DND-41 (cell line): ENCODE results near the gene FIBCD1.

ENCODE experiments used
- EZH2 ChIP-seq: IDR thresholded peaks from 3 replicates; pipeline ENCODE4 v1.6.1; 2012; ENCODE audit warnings: borderline replicate concordance, low read depth, mild to moderate bottlenecking, moderate library complexity, low read length, inconsistent platforms; ENCODE audit not compliant: severe bottlenecking
- TF ChIP-seq, protein P1 (sequence below): IDR thresholded peaks from 2 replicates; pipeline ENCODE4 v1.5.1; 2012; ENCODE audit warnings: borderline replicate concordance, low read length, moderate library complexity, mild to moderate bottlenecking; ENCODE audit not compliant: poor library complexity, severe bottlenecking; ENCODE audit errors: extremely low read depth

DNA sequence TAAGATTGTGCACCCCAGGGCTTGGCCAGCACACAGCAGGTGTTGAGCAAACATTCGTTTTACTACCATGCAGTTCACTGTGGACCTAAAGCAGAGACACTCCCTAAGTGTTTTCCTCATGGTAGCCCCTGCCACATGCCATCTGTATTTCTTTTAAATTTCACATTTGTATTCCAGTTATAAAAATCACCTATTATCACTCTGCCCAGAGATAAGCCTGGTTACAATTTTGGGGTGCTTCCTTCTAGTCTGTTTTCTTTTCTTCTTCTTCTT is 10.9 kb upstream of the FIBCD1 start:
- TF ChIP-seq, protein P1, sequence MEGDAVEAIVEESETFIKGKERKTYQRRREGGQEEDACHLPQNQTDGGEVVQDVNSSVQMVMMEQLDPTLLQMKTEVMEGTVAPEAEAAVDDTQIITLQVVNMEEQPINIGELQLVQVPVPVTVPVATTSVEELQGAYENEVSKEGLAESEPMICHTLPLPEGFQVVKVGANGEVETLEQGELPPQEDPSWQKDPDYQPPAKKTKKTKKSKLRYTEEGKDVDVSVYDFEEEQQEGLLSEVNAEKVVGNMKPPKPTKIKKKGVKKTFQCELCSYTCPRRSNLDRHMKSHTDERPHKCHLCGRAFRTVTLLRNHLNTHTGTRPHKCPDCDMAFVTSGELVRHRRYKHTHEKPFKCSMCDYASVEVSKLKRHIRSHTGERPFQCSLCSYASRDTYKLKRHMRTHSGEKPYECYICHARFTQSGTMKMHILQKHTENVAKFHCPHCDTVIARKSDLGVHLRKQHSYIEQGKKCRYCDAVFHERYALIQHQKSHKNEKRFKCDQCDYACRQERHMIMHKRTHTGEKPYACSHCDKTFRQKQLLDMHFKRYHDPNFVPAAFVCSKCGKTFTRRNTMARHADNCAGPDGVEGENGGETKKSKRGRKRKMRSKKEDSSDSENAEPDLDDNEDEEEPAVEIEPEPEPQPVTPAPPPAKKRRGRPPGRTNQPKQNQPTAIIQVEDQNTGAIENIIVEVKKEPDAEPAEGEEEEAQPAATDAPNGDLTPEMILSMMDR: no peak
- TF ChIP-seq EZH2: no peak
